Mammary epithelial cell (primary cell): ENCODE measurements around the gene CEP152.

Experiments
- CTCF ChIP-seq, 2 donors: IDR thresholded peaks in 1 of 2; conservative IDR thresholded peaks in 1 of 2; 2 replicates each; pipeline ENCODE4 v1.5.1; 2011 to 2012; ENCODE audit warnings: inconsistent platforms in 2 of 2, low read length in 2 of 2, mild to moderate bottlenecking in 2 of 2, control low read depth in 1 of 2, low read depth in 1 of 2; ENCODE audit not compliant: insufficient read depth in 1 of 2; ENCODE audit errors: extremely low read depth in 1 of 2
- EZH2 ChIP-seq: IDR thresholded peaks from 2 replicates; pipeline ENCODE4 v1.6.1; 2012; ENCODE audit warnings: low read length, inconsistent platforms, borderline replicate concordance

- no peak for TF ChIP-seq CTCF (conservative IDR thresholded peaks at IDR 0.05 in 1 of 2, IDR thresholded peaks at IDR 0.05 in 1 of 2; ENCODE audit: extremely low read depth in 1 of 2, insufficient read depth in 1 of 2, low read depth in 1 of 2, low read length in 2 of 2)
- TF ChIP-seq EZH2: no peak
These were observed 18.0 kb upstream of the CEP152 start for GRCh38 chr15:48828906-48829305.
